Erythroblast (primary cell): ENCODE data around the gene CLEC2A.

Experiments used
- GATA1 ChIP-seq: IDR thresholded peaks from 2 replicates; pipeline ENCODE4 v1.6.1; 2011; ENCODE audit warnings: low read depth, mild to moderate bottlenecking, control low read depth, low read length, moderate library complexity
- POLR2A ChIP-seq: IDR thresholded peaks from 2 replicates; pipeline ENCODE4 v1.6.1; 2011; ENCODE audit warnings: mild to moderate bottlenecking, low read length

DNA sequence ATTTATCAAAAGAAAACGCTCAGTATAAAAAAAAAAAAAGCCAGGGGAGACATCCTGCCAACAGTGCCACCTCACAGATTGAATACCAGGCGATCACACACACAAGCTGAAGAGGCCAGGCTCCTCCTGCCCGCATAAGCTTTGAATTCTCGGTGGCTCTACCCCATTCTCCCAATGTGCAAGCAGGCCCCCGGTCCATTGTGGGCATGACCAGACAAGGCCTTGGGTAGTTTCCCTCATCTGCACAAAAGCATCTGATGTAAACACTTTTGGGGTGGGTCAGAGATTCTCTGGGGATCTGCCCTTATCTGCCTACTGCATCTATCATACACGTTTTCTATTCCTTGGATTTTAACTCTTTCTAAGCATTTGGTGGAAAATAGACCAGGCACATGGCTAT lies 34.6 kb downstream of the CLEC2A start:
- TF ChIP-seq POLR2A (no peak), GATA1 (no peak)
